GM10266 (cell line): ENCODE data around the gene FAM241B.

Experiments
- DNase-seq: peaks from one replicate; pipeline ENCODE4 v3.0.0; 2012; ENCODE audit errors: extremely low spot score
- CTCF ChIP-seq: IDR thresholded peaks from 2 replicates; pipeline ENCODE4 v1.5.1; 2012; ENCODE audit warnings: mild to moderate bottlenecking, low read depth; ENCODE audit not compliant: control insufficient read depth, insufficient read depth; ENCODE audit errors: missing control alignments

FAM241B gene

GRCh38 chr10:69655868-69656555 lies 26.0 kb downstream of the FAM241B start:
- DNase-seq, result no peak
- TF ChIP-seq CTCF, result no peak

GRCh38 chr10:69656742-69657269 lies 26.8 kb downstream of the FAM241B start:
- DNase-seq, result no peak
- no peak for TF ChIP-seq CTCF

GRCh38 chr10:69657430-69657829 lies 27.4 kb downstream of the FAM241B start:
- no peak for DNase-seq
- no peak for TF ChIP-seq CTCF

- TF ChIP-seq CTCF, result no peak
Observed at GRCh38 chr10:69657866-69658265, 27.8 kb downstream of the FAM241B start.

GRCh38 chr10:69659241-69660038 lies 29.4 kb downstream of the FAM241B start:
- no peak for TF ChIP-seq CTCF
- DNase-seq, result no peak

More at GRCh38 chr10:69657866-69658265, 27.8 kb downstream of the FAM241B start:
- no peak for DNase-seq

- no peak for TF ChIP-seq CTCF
- no peak for DNase-seq
Observed at GRCh38 chr10:69660296-69660695, 30.2 kb downstream of the FAM241B start.
